ENCODE data around the gene BEST2. TPM values are rescaled to one million over a fixed set of nuclear protein-coding genes. Genes with fewer than 3 reads are reported as not detected.

The BEST2 gene
- total and polyA plus RNA-seq, 2 donors from 2014 or later: not detected

DNA sequence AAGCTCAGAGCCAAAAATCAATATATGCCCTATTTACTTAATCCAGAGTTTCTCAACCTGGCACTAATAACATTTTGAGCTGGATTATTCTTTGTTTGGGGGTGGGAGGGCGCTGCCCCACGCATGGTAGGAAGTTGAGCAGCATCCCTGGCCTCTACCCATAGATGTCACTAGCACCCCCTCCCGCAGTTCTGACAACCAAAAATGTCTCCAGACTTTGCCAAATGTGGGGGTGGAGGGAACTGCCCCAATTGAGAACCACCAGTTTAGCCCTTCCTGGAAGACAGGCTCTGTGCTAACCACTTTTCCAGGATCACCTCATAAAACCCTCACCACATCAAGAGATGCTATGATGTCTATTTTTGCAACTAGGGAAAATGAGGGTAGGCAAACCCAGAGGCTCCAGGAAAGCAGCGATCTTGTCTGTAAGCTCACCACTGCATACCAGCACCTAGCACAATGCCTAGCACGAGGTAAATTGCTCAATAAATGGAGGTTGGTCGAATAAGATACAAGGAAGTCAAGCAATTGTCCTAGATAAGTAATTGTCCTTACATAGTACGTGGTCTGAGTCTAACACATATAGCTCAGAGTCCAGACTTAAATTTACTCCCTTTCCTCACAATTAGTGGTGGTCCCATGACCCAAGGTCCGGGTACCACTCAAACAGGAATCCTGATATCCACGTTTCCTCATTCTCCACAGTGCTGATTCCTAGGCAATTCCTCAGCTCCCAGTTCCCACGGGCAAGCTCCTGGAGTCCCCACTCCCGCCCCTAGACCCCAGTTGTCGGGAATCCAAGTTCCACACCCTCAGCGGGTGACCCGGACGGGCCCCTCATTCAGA is 18.0 kb upstream of the BEST2 start:
- Histone ChIP-seq H3K27ac (ENCODE audit: low read depth in 2 of 2, low read length in 2 of 2) (peak overlapping the region in 1 of 2 donors; percentile 90), H3K27me3 (ENCODE audit: control insufficient read depth, insufficient read depth, low read length) (no peaks in the 10 kb centered on the region), H3K4me1 (ENCODE audit: control insufficient read depth in 2 of 3, insufficient read depth in 2 of 3, low read depth in 1 of 3, low read length in 3 of 3) (peaks cover 2 to 25% (median 20%) of the 10 kb centered on the region in 3 donors), H3K4me3 (ENCODE audit: low read length in 3 of 3) (peak overlapping the region; percentile 77 to 98 (median 96)), H3K9me3 (ENCODE audit: control insufficient read depth in 2 of 3, insufficient read depth in 1 of 3, low read length in 3 of 3) (no peaks in the 10 kb centered on the region), H3K9ac (ENCODE audit: low read length in 3 of 3) (peak overlapping the region; percentile 79 to 97 (median 92)), H3K36me3 (ENCODE audit: control insufficient read depth in 2 of 3, insufficient read depth in 3 of 3, low read length in 3 of 3) (peaks cover 4 to 20% (median 11%) of the 10 kb centered on the region in 3 donors)
- intact Hi-C loops (cut with DNase I): no loop called here
- TF ChIP-seq, protein P1, sequence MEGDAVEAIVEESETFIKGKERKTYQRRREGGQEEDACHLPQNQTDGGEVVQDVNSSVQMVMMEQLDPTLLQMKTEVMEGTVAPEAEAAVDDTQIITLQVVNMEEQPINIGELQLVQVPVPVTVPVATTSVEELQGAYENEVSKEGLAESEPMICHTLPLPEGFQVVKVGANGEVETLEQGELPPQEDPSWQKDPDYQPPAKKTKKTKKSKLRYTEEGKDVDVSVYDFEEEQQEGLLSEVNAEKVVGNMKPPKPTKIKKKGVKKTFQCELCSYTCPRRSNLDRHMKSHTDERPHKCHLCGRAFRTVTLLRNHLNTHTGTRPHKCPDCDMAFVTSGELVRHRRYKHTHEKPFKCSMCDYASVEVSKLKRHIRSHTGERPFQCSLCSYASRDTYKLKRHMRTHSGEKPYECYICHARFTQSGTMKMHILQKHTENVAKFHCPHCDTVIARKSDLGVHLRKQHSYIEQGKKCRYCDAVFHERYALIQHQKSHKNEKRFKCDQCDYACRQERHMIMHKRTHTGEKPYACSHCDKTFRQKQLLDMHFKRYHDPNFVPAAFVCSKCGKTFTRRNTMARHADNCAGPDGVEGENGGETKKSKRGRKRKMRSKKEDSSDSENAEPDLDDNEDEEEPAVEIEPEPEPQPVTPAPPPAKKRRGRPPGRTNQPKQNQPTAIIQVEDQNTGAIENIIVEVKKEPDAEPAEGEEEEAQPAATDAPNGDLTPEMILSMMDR (IDR thresholded peaks at IDR 0.05; ENCODE audit: borderline replicate concordance, extremely low read depth, insufficient read depth): no peak
- FAIRE-seq (no peak), DNase-seq (peak in 1 of 5 donors; percentile 47)

DNA sequence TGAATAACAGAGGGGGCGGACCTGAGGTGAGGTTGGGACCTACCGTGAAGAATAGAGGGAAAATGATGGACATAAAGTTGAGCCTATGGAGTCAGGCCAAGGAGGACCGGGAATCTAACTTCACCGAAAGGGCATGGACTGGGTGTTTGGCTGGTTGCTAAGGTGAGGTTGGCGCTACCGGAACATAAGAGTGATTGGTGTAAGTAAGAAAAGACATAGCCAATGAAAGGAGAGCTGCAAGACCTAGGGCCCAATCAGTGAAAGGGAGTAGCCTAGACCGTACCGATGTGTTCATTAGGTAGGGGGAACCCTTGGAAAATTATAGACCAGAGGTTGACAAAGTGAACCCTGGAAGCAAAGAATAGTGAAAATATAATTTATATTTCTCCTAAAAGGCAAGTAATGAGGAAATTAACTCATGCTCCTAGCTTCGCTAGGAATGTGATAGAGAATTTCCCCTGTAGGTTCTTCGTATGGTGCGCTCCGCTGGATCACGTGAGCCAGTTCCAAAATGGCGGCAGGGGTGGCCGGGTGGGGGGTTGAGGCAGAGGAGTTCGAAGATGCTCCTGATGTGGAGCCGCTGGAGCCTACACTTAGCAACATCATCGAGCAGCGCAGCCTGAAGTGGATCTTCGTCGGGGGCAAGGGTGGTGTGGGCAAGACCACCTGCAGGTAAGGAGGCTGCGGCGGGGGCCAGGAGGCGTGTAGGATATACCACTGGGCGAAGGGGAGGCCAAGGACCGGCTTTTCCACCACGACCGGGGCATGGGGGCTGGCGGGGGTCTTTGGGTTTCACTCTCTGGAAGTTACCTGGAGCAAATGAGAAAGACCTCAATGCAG is 14.4 kb upstream of the BEST2 start, which contains the start of gene GET3:
Gene GET3, plus strand, starts transcription at position 503 of the 840 bp plus-strand sequence. Its CDS starts 9 bp downstream, at position 512.
- TF ChIP-seq, protein P1 (IDR thresholded peaks at IDR 0.05; ENCODE audit: borderline replicate concordance, extremely low read depth, insufficient read depth): peak; percentile 1
- intact Hi-C loops (cut with DNase I): no loop called here
- H3K9me3 ChIP-seq (ENCODE audit: control insufficient read depth in 2 of 3, insufficient read depth in 1 of 3, low read length in 3 of 3): no peaks in the 10 kb centered on the region

DNA sequence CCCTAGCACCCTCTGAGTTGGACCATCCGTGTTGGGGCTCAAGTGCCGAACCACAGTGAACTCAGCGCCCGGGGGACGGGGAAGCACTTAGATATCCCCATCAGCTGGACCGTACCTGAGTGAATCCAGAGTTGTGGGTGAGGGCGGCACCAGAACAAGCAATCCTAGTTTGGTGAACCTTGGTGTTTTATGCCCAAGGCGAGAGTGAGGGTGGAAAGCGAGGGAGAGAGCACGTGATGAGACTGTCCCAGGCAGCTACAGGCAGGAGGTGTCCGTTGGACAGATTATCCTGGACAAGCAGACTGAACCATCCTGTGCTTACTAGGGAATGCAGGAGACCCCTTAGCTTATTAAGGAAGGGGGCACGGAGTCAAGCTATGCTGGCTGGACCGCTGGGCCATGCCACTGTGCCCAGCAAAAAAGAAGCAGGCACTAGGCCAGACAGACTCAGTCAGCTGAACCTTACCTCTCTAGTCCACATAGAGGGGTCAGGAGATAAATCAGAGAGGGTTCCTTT is 13.7 kb upstream of the BEST2 start:
- Histone ChIP-seq H3K4me1 (ENCODE audit: control insufficient read depth in 2 of 3, insufficient read depth in 2 of 3, low read depth in 1 of 3, low read length in 3 of 3) (peaks cover 2 to 21% (median 20%) of the 10 kb centered on the region in 3 donors), H3K27ac (ENCODE audit: low read depth in 2 of 2, low read length in 2 of 2) (no peak overlapping the region), H3K9ac (ENCODE audit: low read length in 3 of 3) (peak overlapping the region; percentile 59 to 76 (median 59)), H3K4me3 (ENCODE audit: low read length in 3 of 3) (peak overlapping the region; percentile 85 to 95 (median 86)), H3K9me3 (ENCODE audit: control insufficient read depth in 2 of 3, insufficient read depth in 1 of 3, low read length in 3 of 3) (no peaks in the 10 kb centered on the region), H3K27me3 (ENCODE audit: control insufficient read depth, insufficient read depth, low read length) (no peaks in the 10 kb centered on the region), H3K36me3 (ENCODE audit: control insufficient read depth in 2 of 3, insufficient read depth in 3 of 3, low read length in 3 of 3) (peaks cover 0 to 15% (median 0%) of the 10 kb centered on the region in 3 donors)
- DNase-seq (no peak), FAIRE-seq (no peak)
- intact Hi-C loops (cut with DNase I): no loop called here
- TF ChIP-seq, protein P1 (IDR thresholded peaks at IDR 0.05; ENCODE audit: borderline replicate concordance, extremely low read depth, insufficient read depth): no peak

More for the DNA sequence above, 14.4 kb upstream of the BEST2 start, which contains the start of gene GET3:
- peak within 1 kb of the TSS; percentile 85 to 95 (median 86) for H3K4me3 ChIP-seq (ENCODE audit: low read length in 3 of 3)
- H3K27ac ChIP-seq (ENCODE audit: low read depth in 2 of 2, low read length in 2 of 2): peak within 1 kb of the TSS; percentile 87 to 92
- peaks cover 0 to 13% (median 0%) of the 10 kb centered on the region in 3 donors for H3K36me3 ChIP-seq (ENCODE audit: control insufficient read depth in 2 of 3, insufficient read depth in 3 of 3, low read length in 3 of 3)
- no peaks in the 10 kb centered on the region for H3K27me3 ChIP-seq (ENCODE audit: control insufficient read depth, insufficient read depth, low read length)
- H3K9ac ChIP-seq (ENCODE audit: low read length in 3 of 3): peak within 1 kb of the TSS; percentile 59 to 76 (median 59)
- peak; percentile 99 for FAIRE-seq
- peaks cover 2 to 23% (median 20%) of the 10 kb centered on the region in 3 donors for H3K4me1 ChIP-seq (ENCODE audit: control insufficient read depth in 2 of 3, insufficient read depth in 2 of 3, low read depth in 1 of 3, low read length in 3 of 3)
- DNase-seq: peak; percentile 95 to 100 (median 98)

Measured in kidney (tissue), 14 donors.